DND-41 (cell line): ENCODE results near the gene ZFP36L2.

Source experiments
- ATAC-seq: fragments of 200-7000 bp; cut with Tn5 transposase; 3 replicates; pipeline ENCODE4 v1.9.1; 2021; ENCODE audit warnings: low read depth; ENCODE audit not compliant: insufficient read depth
- DNase-seq: peaks from one replicate; pipeline ENCODE4 v3.0.0-alpha.2; 2020
- H2AFZ ChIP-seq: 2 replicates; pipeline ENCODE4 v1.6.0; 2012; ENCODE audit warnings: low read depth, low read length
- H3K27ac ChIP-seq: 2 replicates; pipeline ENCODE4 v1.5.1; 2012; ENCODE audit warnings: low read length, inconsistent platforms
- H3K27me3 ChIP-seq: fragments of 200-600 bp; sonication (generic); 2 replicates; pipeline ENCODE4 v1.6.0; 2012; ENCODE audit warnings: low read length, mild to moderate bottlenecking, inconsistent platforms; ENCODE audit not compliant: insufficient read depth, poor library complexity
- H3K36me3 ChIP-seq: 2 replicates; pipeline ENCODE4 v1.5.1; 2012; ENCODE audit warnings: low read length, inconsistent platforms; ENCODE audit not compliant: insufficient read depth
- H3K4me1 ChIP-seq: 2 replicates; pipeline ENCODE4 v1.5.1; 2012; ENCODE audit warnings: mild to moderate bottlenecking, low read length; ENCODE audit not compliant: insufficient read depth
- H3K4me2 ChIP-seq: 2 replicates; pipeline ENCODE4 v1.6.0; 2012; ENCODE audit warnings: mild to moderate bottlenecking, moderate library complexity, low read length, inconsistent platforms; ENCODE audit not compliant: insufficient read depth
- H3K4me3 ChIP-seq, 2 experiments: fragments of 200-600 bp in 1 of 2; shearing (Covaris generic) in 1 of 2; 2 replicates each; pipeline ENCODE4 v1.5.1; 2012 to 2016; ENCODE audit warnings: inconsistent platforms in 2 of 2, low read length in 2 of 2, mild to moderate bottlenecking in 2 of 2, low read depth in 1 of 2, moderate library complexity in 1 of 2
- H3K79me2 ChIP-seq: 2 replicates; pipeline ENCODE4 v1.6.0; 2012; ENCODE audit warnings: low read length, inconsistent platforms; ENCODE audit not compliant: insufficient read depth
- H3K9ac ChIP-seq: 2 replicates; pipeline ENCODE4 v1.6.0; 2012; ENCODE audit warnings: low read depth, mild to moderate bottlenecking, inconsistent platforms, low read length, moderate library complexity
- H3K9me3 ChIP-seq: 2 replicates; pipeline ENCODE4 v1.5.1; 2012; ENCODE audit warnings: low read length, moderate library complexity, mild to moderate bottlenecking, inconsistent platforms; ENCODE audit not compliant: insufficient read depth, severe bottlenecking
- H4K20me1 ChIP-seq: 2 replicates; pipeline ENCODE4 v1.6.0; 2012; ENCODE audit warnings: low read length; ENCODE audit not compliant: insufficient read depth
- CTCF ChIP-seq: IDR thresholded peaks from 2 replicates; pipeline ENCODE4 v1.5.1; 2012; ENCODE audit warnings: borderline replicate concordance, low read length, moderate library complexity, mild to moderate bottlenecking; ENCODE audit not compliant: poor library complexity, severe bottlenecking; ENCODE audit errors: extremely low read depth
- EZH2 ChIP-seq: IDR thresholded peaks from 3 replicates; pipeline ENCODE4 v1.6.1; 2012; ENCODE audit warnings: borderline replicate concordance, low read depth, mild to moderate bottlenecking, moderate library complexity, low read length, inconsistent platforms; ENCODE audit not compliant: severe bottlenecking

The ZFP36L2 gene

GRCh38 chr2:43186321-43186678 lies 40.1 kb downstream of the ZFP36L2 start:
- no peak overlapping the region for H3K4me2 ChIP-seq
- no peaks in the 10 kb centered on the region for H4K20me1 ChIP-seq
- no peak overlapping the region for H3K9ac ChIP-seq
- no peaks in the 10 kb centered on the region for H3K4me1 ChIP-seq
- H3K27ac ChIP-seq = peak overlapping the region; percentile 46; the same call in 1 of the 2 replicates
- no peak overlapping the region for H2AFZ ChIP-seq
- TF ChIP-seq EZH2 (no peak), CTCF (no peak)
- no peaks in the 10 kb centered on the region for H3K27me3 ChIP-seq
- DNase-seq (no peak), ATAC-seq (no peak)
- no peaks in the 10 kb centered on the region for H3K36me3 ChIP-seq
- H3K4me3 ChIP-seq = no peak overlapping the region
- no peaks in the 10 kb centered on the region for H3K79me2 ChIP-seq
- no peaks in the 10 kb centered on the region for H3K9me3 ChIP-seq

DNA sequence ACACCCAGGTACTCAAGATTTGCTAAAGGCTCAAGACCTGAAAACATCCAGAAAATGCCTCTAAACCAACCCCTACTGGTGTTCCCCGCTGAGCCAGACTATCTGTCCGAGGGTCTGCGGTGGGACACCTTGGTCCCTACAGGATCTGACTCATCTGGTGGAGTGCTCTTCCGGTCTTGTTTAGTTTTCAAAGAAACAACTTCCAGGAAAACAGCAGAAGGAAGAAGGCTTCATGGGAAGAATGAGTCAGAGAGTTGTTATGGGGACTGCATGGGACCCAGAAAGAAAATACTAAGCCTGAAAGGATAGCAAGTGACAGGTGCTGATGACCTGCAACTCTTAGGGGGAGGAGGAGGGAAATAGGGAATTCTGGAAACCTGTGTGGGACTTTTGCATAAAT lies 41.3 kb downstream of the ZFP36L2 start:
- H3K79me2 ChIP-seq = no peaks in the 10 kb centered on the region
- H3K4me3 ChIP-seq = no peak overlapping the region
- no peak overlapping the region for H3K9ac ChIP-seq
- no peaks in the 10 kb centered on the region for H3K27me3 ChIP-seq
- DNase-seq (no peak), ATAC-seq (no peak)
- no peak overlapping the region for H2AFZ ChIP-seq
- no peaks in the 10 kb centered on the region for H3K4me1 ChIP-seq
- H4K20me1 ChIP-seq = no peaks in the 10 kb centered on the region
- H3K27ac ChIP-seq = no peak overlapping the region
- TF ChIP-seq EZH2 (no peak), CTCF (no peak)
- H3K36me3 ChIP-seq = no peaks in the 10 kb centered on the region
- no peaks in the 10 kb centered on the region for H3K9me3 ChIP-seq
- H3K4me2 ChIP-seq = no peak overlapping the region

DNA sequence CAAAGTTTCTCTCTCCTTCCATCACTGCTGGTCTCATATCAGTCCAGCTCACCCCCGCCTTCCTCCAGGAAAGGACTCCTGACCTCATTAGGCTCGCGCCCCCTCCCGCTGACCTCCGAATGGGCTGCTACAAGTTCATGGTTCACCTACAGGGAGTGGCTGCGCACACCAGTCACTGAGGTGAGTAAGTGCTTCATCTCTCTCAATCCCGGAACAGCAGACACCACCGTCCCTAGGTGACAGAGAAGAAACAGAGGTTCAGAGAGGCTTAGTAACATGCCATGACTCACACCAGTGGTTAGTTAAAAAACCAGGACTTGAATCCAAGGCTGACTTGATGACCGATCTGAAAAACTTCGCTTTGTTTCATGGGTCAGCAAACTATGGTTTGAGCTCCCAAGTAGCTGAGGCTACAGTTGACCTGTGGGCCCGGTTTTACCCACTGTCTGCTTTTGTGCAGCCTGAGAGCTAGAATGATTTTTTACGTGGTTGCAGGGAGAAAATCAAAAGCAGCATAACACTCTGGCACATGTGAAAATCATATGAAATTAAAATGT lies 42.0 kb downstream of the ZFP36L2 start:
- ATAC-seq = no peak
- Histone ChIP-seq H4K20me1 (no peaks in the 10 kb centered on the region), H3K4me2 (no peak overlapping the region), H3K9me3 (no peaks in the 10 kb centered on the region), H3K79me2 (no peaks in the 10 kb centered on the region), H3K27me3 (no peaks in the 10 kb centered on the region), H3K4me3 (no peak overlapping the region), H3K36me3 (no peaks in the 10 kb centered on the region), H3K27ac (no peak overlapping the region; the same call in 1 of the 2 replicates), H3K4me1 (no peaks in the 10 kb centered on the region), H2AFZ (no peak overlapping the region), H3K9ac (no peak overlapping the region)
- DNase-seq = no peak
- no peak for TF ChIP-seq EZH2
- TF ChIP-seq CTCF = no peak

GRCh38 chr2:43183743-43184142 lies 42.7 kb downstream of the ZFP36L2 start:
- Histone ChIP-seq H3K9ac (no peak overlapping the region), H3K79me2 (no peaks in the 10 kb centered on the region), H3K4me2 (no peak overlapping the region), H3K4me1 (no peaks in the 10 kb centered on the region), H3K27me3 (no peaks in the 10 kb centered on the region), H4K20me1 (no peaks in the 10 kb centered on the region), H2AFZ (no peak overlapping the region), H3K9me3 (no peaks in the 10 kb centered on the region), H3K4me3 (no peak overlapping the region), H3K27ac (no peak overlapping the region), H3K36me3 (no peaks in the 10 kb centered on the region)
- TF ChIP-seq EZH2 (no peak), CTCF (no peak)
- no peak for ATAC-seq
- DNase-seq = no peak
